ENCODE measurements around the gene EPB41L4B. TPM values are rescaled to one million over a fixed set of nuclear protein-coding genes. Genes with fewer than 3 reads are reported as not detected.

EPB41L4B gene
- total RNA-seq, 1 donor from 2014 or later = 3.7 TPM

GRCh38 chr9:109282302-109282701 is 38.6 kb downstream of the EPB41L4B start:
- Mint-ChIP-seq H3K27me3 (ENCODE audit: low read depth) (no peaks in the 10 kb centered on the region), H3K4me1 (ENCODE audit: low read depth) (peaks cover 9% of the 10 kb centered on the region), H3K27ac (ENCODE audit: unreplicated experiment) (no peak overlapping the region), H3K4me3 (ENCODE audit: unreplicated experiment) (no peak overlapping the region), H3K36me3 (ENCODE audit: low read depth) (no peaks in the 10 kb centered on the region), H3K9me3 (ENCODE audit: low read depth) (peaks cover 4% of the 10 kb centered on the region)
- DNase-seq (ENCODE audit: low spot score) = no peak
- no peak for TF ChIP-seq CTCF (IDR thresholded peaks at IDR 0.05)

- no peak for DNase-seq (ENCODE audit: low spot score)
- H3K27me3 Mint-ChIP-seq (ENCODE audit: low read depth) = no peaks in the 10 kb centered on the region
- H3K27ac Mint-ChIP-seq (ENCODE audit: unreplicated experiment) = no peak overlapping the region
- no peaks in the 10 kb centered on the region for H3K36me3 Mint-ChIP-seq (ENCODE audit: low read depth)
- TF ChIP-seq CTCF (IDR thresholded peaks at IDR 0.05) = no peak
- H3K4me3 Mint-ChIP-seq (ENCODE audit: unreplicated experiment) = no peak overlapping the region
- peaks cover 4% of the 10 kb centered on the region for H3K9me3 Mint-ChIP-seq (ENCODE audit: low read depth)
- H3K4me1 Mint-ChIP-seq (ENCODE audit: low read depth) = peaks cover 2% of the 10 kb centered on the region
These were observed 39.3 kb downstream of the EPB41L4B start for GRCh38 chr9:109281518-109281917.

GRCh38 chr9:109278848-109279247 is 42.0 kb downstream of the EPB41L4B start:
- Mint-ChIP-seq H3K27me3 (ENCODE audit: low read depth) (no peaks in the 10 kb centered on the region), H3K9me3 (ENCODE audit: low read depth) (peaks cover 4% of the 10 kb centered on the region), H3K4me1 (ENCODE audit: low read depth) (peaks cover 3% of the 10 kb centered on the region), H3K36me3 (ENCODE audit: low read depth) (no peaks in the 10 kb centered on the region), H3K27ac (ENCODE audit: unreplicated experiment) (no peak overlapping the region), H3K4me3 (ENCODE audit: unreplicated experiment) (no peak overlapping the region)
- no peak for DNase-seq (ENCODE audit: low spot score)
- TF ChIP-seq CTCF (IDR thresholded peaks at IDR 0.05) = no peak

GRCh38 chr9:109278216-109278615 is 42.6 kb downstream of the EPB41L4B start:
- no peak overlapping the region for H3K4me3 Mint-ChIP-seq (ENCODE audit: unreplicated experiment)
- TF ChIP-seq CTCF (IDR thresholded peaks at IDR 0.05) = no peak
- H3K36me3 Mint-ChIP-seq (ENCODE audit: low read depth) = no peaks in the 10 kb centered on the region
- H3K27me3 Mint-ChIP-seq (ENCODE audit: low read depth) = no peaks in the 10 kb centered on the region
- peaks cover 4% of the 10 kb centered on the region for H3K9me3 Mint-ChIP-seq (ENCODE audit: low read depth)
- peaks cover 3% of the 10 kb centered on the region for H3K4me1 Mint-ChIP-seq (ENCODE audit: low read depth)
- no peak for DNase-seq (ENCODE audit: low spot score)
- H3K27ac Mint-ChIP-seq (ENCODE audit: unreplicated experiment) = no peak overlapping the region

GRCh38 chr9:109277451-109277850 is 43.4 kb downstream of the EPB41L4B start:
- TF ChIP-seq CTCF (IDR thresholded peaks at IDR 0.05) = no peak
- no peak overlapping the region for H3K27ac Mint-ChIP-seq (ENCODE audit: unreplicated experiment)
- H3K27me3 Mint-ChIP-seq (ENCODE audit: low read depth) = no peaks in the 10 kb centered on the region
- no peak for DNase-seq (ENCODE audit: low spot score)
- H3K36me3 Mint-ChIP-seq (ENCODE audit: low read depth) = no peaks in the 10 kb centered on the region
- H3K4me3 Mint-ChIP-seq (ENCODE audit: unreplicated experiment) = no peak overlapping the region
- peaks cover 4% of the 10 kb centered on the region for H3K9me3 Mint-ChIP-seq (ENCODE audit: low read depth)
- peaks cover 3% of the 10 kb centered on the region for H3K4me1 Mint-ChIP-seq (ENCODE audit: low read depth)

All from chondrocyte (in vitro differentiated cells).